ENCODE measurements around the gene ACOT7.
A peak's percentile ranks its signal among the peaks of the same experiment; 100 is the strongest.

ACOT7 gene

DNA sequence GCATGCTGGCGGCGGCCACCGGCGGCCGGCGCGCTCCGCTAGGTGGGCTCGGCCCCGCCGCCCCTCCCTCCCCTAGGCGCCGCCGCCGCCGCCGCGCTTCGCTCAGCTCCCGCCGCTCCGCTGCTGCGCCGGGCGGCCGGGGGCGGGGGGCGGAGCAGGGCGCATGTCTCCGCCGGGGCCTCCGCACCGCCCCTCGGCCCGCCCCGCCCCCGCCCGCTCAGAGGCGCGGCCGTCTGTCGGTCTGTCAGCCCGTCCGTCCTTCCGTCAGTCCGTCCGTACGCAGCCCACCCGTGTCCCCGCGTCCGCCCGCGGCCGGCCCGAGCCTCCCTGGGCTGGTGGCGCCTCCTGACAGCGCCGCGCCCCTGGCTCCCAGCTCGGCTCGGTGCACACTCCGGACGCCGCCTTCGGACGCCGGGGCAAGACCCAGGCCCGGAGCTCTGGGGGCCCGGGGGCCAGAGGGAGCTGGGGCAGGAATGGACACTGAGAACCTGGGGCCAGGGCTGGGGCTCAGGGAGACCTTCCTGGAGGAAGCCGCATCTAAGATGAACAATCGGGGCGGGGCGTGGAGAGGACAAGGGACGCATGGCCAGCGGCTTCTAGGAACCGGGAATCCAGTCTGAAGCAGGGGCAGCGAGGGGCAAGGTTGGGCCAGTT lies 132.5 kb downstream of the ACOT7 start, which contains the start of gene GPR153:
TSS of gene GPR153 (minus strand) at position 138 of the 654 bp plus-strand sequence. CDS start 6,193 bp downstream, outside the sequence.
- no peak for TF ChIP-seq YY1 (IDR thresholded peaks at IDR 0.05; ENCODE audit: insufficient read depth, insufficient read length)
- TF ChIP-seq SUZ12 (IDR thresholded peaks at IDR 0.05; ENCODE audit: extremely low read depth, insufficient read depth, insufficient read length), result no peak
- no peak for TF ChIP-seq ZNF274 (IDR thresholded peaks at IDR 0.05; ENCODE audit: low read depth, low read length)
- peak within 1 kb of the TSS; percentile 18 for H3K4me3 ChIP-seq (ENCODE audit: insufficient read length, low read depth)
- H3K27me3 ChIP-seq (ENCODE audit: insufficient read depth, insufficient read length), result peaks cover 21% of the 10 kb centered on the region
- H3K36me3 ChIP-seq (ENCODE audit: insufficient read depth, insufficient read length, low read length), result no peaks in the 10 kb centered on the region
- peaks cover 3% of the 10 kb centered on the region for H3K4me1 ChIP-seq (ENCODE audit: insufficient read depth, insufficient read length)
- no peak for DNase-seq (ENCODE audit: low read depth, low spot score)
- no peaks in the 10 kb centered on the region for H3K9me3 ChIP-seq (ENCODE audit: insufficient read depth, low read length)
- no peak within 1 kb of the TSS for H3K9ac ChIP-seq (ENCODE audit: insufficient read length, low read depth)

GRCh38 chr1:6260433-6260934 lies 133.1 kb downstream of the ACOT7 start:
- peaks cover 21% of the 10 kb centered on the region for H3K27me3 ChIP-seq (ENCODE audit: insufficient read depth, insufficient read length)
- peak overlapping the region; percentile 18 for H3K4me3 ChIP-seq (ENCODE audit: insufficient read length, low read depth)
- H3K36me3 ChIP-seq (ENCODE audit: insufficient read depth, insufficient read length, low read length), result no peaks in the 10 kb centered on the region
- DNase-seq (ENCODE audit: low read depth, low spot score), result no peak
- TF ChIP-seq YY1 (IDR thresholded peaks at IDR 0.05; ENCODE audit: insufficient read depth, insufficient read length) (no peak), SUZ12 (IDR thresholded peaks at IDR 0.05; ENCODE audit: extremely low read depth, insufficient read depth, insufficient read length) (no peak), ZNF274 (IDR thresholded peaks at IDR 0.05; ENCODE audit: low read depth, low read length) (no peak)
- no peaks in the 10 kb centered on the region for H3K9me3 ChIP-seq (ENCODE audit: insufficient read depth, low read length)
- no peak overlapping the region for H3K9ac ChIP-seq (ENCODE audit: insufficient read length, low read depth)
- peaks cover 3% of the 10 kb centered on the region for H3K4me1 ChIP-seq (ENCODE audit: insufficient read depth, insufficient read length)

- Histone ChIP-seq H3K9me3 (ENCODE audit: insufficient read depth, low read length) (no peaks in the 10 kb centered on the region), H3K27me3 (ENCODE audit: insufficient read depth, insufficient read length) (peaks cover 21% of the 10 kb centered on the region), H3K4me3 (ENCODE audit: insufficient read length, low read depth) (no peak overlapping the region), H3K4me1 (ENCODE audit: insufficient read depth, insufficient read length) (peaks cover 3% of the 10 kb centered on the region), H3K36me3 (ENCODE audit: insufficient read depth, insufficient read length, low read length) (no peaks in the 10 kb centered on the region), H3K9ac (ENCODE audit: insufficient read length, low read depth) (no peak overlapping the region)
- no peak for TF ChIP-seq ZNF274 (IDR thresholded peaks at IDR 0.05; ENCODE audit: low read depth, low read length)
- no peak for TF ChIP-seq YY1 (IDR thresholded peaks at IDR 0.05; ENCODE audit: insufficient read depth, insufficient read length)
- no peak for TF ChIP-seq SUZ12 (IDR thresholded peaks at IDR 0.05; ENCODE audit: extremely low read depth, insufficient read depth, insufficient read length)
- DNase-seq (ENCODE audit: low read depth, low spot score), result no peak
Observed at GRCh38 chr1:6259491-6260362, 133.8 kb downstream of the ACOT7 start.

- DNase-seq (ENCODE audit: low read depth, low spot score), result no peak
- Histone ChIP-seq H3K4me3 (ENCODE audit: insufficient read length, low read depth) (no peak overlapping the region), H3K27me3 (ENCODE audit: insufficient read depth, insufficient read length) (peaks cover 21% of the 10 kb centered on the region), H3K36me3 (ENCODE audit: insufficient read depth, insufficient read length, low read length) (no peaks in the 10 kb centered on the region), H3K9me3 (ENCODE audit: insufficient read depth, low read length) (no peaks in the 10 kb centered on the region), H3K9ac (ENCODE audit: insufficient read length, low read depth) (no peak overlapping the region), H3K4me1 (ENCODE audit: insufficient read depth, insufficient read length) (peaks cover 3% of the 10 kb centered on the region)
- TF ChIP-seq ZNF274 (IDR thresholded peaks at IDR 0.05; ENCODE audit: low read depth, low read length) (no peak), YY1 (IDR thresholded peaks at IDR 0.05; ENCODE audit: insufficient read depth, insufficient read length) (no peak), SUZ12 (IDR thresholded peaks at IDR 0.05; ENCODE audit: extremely low read depth, insufficient read depth, insufficient read length) (no peak)
Observed at GRCh38 chr1:6258675-6259074, 134.9 kb downstream of the ACOT7 start.

GRCh38 chr1:6257541-6258069 lies 136.0 kb downstream of the ACOT7 start:
- TF ChIP-seq YY1 (IDR thresholded peaks at IDR 0.05; ENCODE audit: insufficient read depth, insufficient read length), result no peak
- TF ChIP-seq SUZ12 (IDR thresholded peaks at IDR 0.05; ENCODE audit: extremely low read depth, insufficient read depth, insufficient read length), result no peak
- no peak for TF ChIP-seq ZNF274 (IDR thresholded peaks at IDR 0.05; ENCODE audit: low read depth, low read length)

GRCh38 chr1:6256645-6257044 lies 136.9 kb downstream of the ACOT7 start:
- DNase-seq (ENCODE audit: low read depth, low spot score), result no peak
- Histone ChIP-seq H3K4me1 (ENCODE audit: insufficient read depth, insufficient read length) (peaks cover 2% of the 10 kb centered on the region), H3K4me3 (ENCODE audit: insufficient read length, low read depth) (no peak overlapping the region), H3K9ac (ENCODE audit: insufficient read length, low read depth) (no peak overlapping the region), H3K36me3 (ENCODE audit: insufficient read depth, insufficient read length, low read length) (no peaks in the 10 kb centered on the region), H3K9me3 (ENCODE audit: insufficient read depth, low read length) (no peaks in the 10 kb centered on the region), H3K27me3 (ENCODE audit: insufficient read depth, insufficient read length) (peaks cover 18% of the 10 kb centered on the region)
- TF ChIP-seq SUZ12 (IDR thresholded peaks at IDR 0.05; ENCODE audit: extremely low read depth, insufficient read depth, insufficient read length), result no peak
- TF ChIP-seq ZNF274 (IDR thresholded peaks at IDR 0.05; ENCODE audit: low read depth, low read length), result no peak
- TF ChIP-seq YY1 (IDR thresholded peaks at IDR 0.05; ENCODE audit: insufficient read depth, insufficient read length), result no peak

More at GRCh38 chr1:6257541-6258069, 136.0 kb downstream of the ACOT7 start:
- H3K9ac ChIP-seq (ENCODE audit: insufficient read length, low read depth), result no peak overlapping the region
- no peaks in the 10 kb centered on the region for H3K9me3 ChIP-seq (ENCODE audit: insufficient read depth, low read length)
- H3K4me3 ChIP-seq (ENCODE audit: insufficient read length, low read depth), result no peak overlapping the region
- no peaks in the 10 kb centered on the region for H3K36me3 ChIP-seq (ENCODE audit: insufficient read depth, insufficient read length, low read length)
- DNase-seq (ENCODE audit: low read depth, low spot score), result no peak
- peaks cover 21% of the 10 kb centered on the region for H3K27me3 ChIP-seq (ENCODE audit: insufficient read depth, insufficient read length)
- H3K4me1 ChIP-seq (ENCODE audit: insufficient read depth, insufficient read length), result peaks cover 3% of the 10 kb centered on the region
